NCI-H1930 (cell line): Measurements from ENCODE around the gene PROX1.
"Not testable (repeated sequence)": the region's sequence is repeated elsewhere in the genome, so short reads cannot be mapped to it uniquely, and the experiment has no call there.

Experiments used
- DNase-seq, 2 experiments: peaks; one replicate each; lab custom pipeline; 2025; lab: John Stamatoyannopoulos, UW

The PROX1 gene

DNA sequence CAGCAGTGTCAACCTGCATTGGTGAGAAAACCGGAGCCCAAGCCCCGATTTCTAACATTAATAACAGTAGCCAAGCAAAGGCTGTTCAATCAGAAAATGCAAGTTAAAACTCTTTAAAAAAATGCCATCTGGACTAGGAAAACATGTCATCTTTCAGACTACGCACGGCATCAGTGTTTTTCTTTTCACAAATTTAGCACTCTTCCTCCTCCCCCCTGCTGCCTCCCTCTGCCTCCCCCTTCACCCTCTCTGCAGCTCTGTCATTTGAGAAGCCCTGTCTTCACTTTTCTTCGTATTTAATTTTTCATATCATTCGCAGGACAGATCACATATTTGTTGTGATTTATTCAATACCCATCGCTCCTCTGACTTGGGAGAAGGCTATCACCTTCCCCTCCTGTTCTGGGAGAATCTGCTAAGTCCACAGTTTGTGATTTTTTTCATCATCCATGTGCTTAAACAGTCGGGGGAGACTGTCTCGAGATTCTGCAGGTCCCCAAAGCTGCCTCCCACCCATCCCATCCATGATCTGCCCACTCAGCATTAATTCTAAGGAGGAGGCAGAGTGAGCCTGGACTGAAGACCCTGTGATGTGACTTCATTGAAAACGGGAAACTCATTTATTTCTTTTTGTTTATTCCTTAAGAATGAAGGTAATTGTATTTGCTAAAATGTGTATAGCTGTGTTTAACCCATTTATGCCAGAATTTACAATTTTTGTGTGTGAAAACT lies 84.8 kb downstream of the PROX1 start:
- DNase-seq: no peak

DNA sequence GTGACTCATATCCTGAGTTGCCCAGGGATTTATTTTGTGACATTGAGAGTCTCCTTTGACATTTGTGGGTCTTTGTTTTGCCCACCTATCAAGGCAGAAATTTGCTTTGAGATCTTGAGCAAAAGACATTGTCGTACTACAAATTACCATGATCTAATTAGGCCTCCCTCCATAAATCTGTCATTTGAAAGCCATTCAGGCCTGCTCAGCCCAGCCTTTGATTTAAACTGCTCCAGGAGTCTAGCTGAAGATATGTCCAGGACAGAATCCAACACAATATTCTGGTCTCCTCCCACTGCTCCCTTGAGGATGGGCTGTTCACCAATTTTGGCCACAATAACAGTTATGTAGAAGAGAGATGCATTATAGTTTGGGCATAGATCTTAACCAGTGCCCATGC lies 86.7 kb downstream of the PROX1 start:
- DNase-seq: no peak

DNA sequence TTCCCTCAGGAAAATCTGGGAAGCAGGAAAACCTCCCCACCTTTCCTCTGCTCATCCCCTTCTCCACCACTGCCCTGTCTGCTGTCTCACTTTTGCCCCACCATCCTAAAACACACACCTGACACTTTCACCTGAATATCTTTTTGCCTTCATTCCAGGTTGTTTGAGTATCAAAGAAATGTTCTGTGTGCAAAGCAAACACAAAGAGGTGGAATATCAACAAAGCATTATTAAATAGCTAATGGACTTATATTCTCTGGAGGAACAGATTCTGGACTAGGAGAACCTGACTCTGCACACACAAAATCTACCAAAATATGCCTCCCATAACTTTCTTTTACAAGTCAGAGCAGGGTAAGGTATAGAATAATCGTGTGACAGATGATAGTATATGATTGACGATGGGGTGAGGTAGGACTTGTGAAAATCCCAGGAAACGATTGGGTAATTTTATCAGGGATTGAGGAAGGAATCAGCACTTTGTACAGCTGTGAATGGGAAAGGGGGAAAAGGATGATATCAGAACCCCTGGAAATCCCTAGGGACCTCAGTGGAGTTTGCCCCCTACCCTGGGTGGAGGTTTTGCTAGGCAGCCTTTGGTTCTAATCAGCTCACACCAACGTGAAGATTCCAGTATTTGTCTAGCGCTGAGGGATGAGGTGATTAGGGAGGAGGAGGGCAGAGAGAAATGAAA lies 87.7 kb downstream of the PROX1 start:
- no peak for DNase-seq

GRCh38 chr1:214075999-214076707 lies 88.4 kb downstream of the PROX1 start:
- no peak for DNase-seq

- no peak for DNase-seq
Measured at GRCh38 chr1:214076708-214077065, 88.9 kb downstream of the PROX1 start.

DNA sequence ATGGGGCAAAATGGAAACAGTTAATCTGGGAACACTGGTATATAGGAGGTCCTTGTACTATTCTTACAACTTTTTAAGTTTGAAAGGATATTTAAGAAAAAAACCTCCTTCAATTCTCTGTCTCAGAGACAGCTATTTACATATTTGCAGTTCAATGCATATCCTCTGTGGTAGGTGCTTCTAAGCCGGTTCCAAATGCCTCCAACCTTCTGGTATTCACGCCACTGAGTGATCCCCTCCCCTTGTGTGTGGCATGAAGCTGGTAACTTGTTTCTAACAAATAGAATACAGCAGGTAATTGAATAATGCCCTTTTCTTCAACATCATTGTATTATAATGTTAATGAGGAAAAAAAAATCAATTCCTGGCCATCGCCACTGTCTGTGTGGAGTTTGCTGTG lies 91.2 kb downstream of the PROX1 start:
- no peak for DNase-seq

GRCh38 chr1:214085325-214085724 lies 97.6 kb downstream of the PROX1 start:
- no peak for DNase-seq

GRCh38 chr1:214086945-214087344 lies 99.2 kb downstream of the PROX1 start:
- DNase-seq: no peak

- DNase-seq: not testable (repeated sequence)
Measured at GRCh38 chr1:214089003-214089402, 101.2 kb downstream of the PROX1 start.
